GM12801 (cell line): ENCODE data around the gene ATP6V1B1.

Experiments
- TF ChIP-seq, protein P1 (sequence below): IDR thresholded peaks from one replicate; pipeline ENCODE4 v1.5.1; 2011; ENCODE audit warnings: control low read depth; ENCODE audit not compliant: insufficient read length; ENCODE audit errors: extremely low read depth

Gene ATP6V1B1

DNA sequence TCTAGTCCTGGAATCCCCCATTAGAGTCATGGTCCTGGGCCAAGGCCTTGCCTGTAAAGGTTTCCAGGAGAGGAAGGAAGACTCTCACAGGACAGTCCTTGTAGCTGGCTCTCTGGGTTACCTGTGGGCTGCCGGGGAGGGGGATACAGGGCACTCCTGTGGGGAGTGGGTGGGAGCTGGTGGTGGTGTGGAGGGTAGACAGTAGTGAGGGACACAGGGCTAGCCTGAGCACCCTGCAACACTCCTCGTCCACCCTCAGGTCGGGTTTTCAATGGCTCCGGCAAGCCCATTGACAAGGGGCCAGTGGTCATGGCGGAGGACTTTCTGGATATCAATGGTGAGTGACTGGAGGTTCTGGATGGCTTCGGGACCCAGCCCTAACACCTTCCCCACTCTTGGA, 23.1 kb downstream of the ATP6V1B1 start:
- TF ChIP-seq, protein P1, sequence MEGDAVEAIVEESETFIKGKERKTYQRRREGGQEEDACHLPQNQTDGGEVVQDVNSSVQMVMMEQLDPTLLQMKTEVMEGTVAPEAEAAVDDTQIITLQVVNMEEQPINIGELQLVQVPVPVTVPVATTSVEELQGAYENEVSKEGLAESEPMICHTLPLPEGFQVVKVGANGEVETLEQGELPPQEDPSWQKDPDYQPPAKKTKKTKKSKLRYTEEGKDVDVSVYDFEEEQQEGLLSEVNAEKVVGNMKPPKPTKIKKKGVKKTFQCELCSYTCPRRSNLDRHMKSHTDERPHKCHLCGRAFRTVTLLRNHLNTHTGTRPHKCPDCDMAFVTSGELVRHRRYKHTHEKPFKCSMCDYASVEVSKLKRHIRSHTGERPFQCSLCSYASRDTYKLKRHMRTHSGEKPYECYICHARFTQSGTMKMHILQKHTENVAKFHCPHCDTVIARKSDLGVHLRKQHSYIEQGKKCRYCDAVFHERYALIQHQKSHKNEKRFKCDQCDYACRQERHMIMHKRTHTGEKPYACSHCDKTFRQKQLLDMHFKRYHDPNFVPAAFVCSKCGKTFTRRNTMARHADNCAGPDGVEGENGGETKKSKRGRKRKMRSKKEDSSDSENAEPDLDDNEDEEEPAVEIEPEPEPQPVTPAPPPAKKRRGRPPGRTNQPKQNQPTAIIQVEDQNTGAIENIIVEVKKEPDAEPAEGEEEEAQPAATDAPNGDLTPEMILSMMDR, result no peak

DNA sequence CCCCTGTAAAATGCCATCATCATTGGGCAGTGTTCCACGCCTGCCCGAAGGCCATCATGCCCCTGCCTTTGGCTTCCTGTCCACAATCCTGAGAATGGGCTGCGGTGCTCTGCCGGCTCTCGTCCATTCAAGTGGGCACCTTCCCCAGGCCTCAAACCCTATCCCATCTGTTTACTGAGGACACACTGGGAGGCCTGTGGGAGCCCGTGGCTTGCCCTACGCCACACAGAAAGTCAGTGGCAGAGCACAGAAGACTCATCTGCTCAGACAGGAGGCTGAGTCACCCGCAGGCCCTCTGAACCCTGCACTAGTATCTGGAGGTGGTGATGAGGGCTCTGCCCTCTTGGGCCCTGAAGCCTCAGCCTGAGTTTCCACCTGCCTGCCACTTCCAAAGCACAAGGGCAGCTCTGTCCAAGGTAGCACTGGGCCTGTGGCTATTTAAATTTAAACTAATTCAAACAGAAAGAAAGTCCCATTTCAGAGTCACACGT, 23.6 kb downstream of the ATP6V1B1 start:
- TF ChIP-seq, protein P1, result no peak

DNA sequence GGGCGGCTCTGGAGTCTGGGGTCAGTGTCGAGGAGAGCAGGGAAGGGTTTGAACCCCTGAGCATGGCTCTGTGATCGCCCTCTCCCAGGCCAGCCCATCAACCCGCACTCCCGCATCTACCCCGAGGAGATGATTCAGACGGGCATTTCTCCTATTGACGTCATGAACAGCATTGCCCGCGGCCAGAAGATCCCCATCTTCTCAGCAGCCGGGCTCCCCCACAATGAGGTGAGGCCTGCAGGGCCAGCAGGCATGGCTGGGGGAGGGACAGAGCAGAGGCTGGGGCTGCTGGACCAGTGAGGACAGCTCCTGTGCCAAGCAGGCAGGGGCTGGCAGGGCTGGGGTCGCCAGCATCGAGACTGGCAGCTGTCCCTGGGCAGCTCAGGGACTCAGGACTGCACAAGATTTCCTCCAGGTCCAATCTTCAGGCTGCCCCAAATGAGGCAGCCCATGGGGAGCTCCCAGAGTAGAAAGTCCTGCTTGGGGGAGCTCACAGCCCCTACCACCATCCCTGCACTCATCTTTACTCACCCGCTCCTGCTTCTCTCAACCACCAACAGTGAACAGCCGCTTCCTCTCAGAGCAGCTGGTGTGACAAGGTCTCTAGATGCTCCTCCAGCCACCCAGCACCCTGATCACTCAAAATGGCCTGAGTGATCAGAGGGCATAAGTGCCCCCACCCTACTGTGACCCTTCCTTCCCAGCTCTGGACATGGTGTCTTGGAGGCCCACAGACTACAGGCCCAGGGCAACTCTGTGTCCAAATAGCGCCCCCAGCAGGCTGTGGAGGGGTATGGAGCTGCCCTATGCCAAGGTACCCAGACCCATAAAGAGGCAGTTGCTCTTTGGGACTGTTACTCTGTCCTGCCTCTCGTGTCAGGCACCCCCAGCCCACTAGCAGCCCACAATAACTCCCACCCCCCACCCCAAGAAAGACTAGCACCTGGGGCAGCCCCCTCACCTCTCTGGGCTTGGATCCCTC, 24.4 kb downstream of the ATP6V1B1 start:
- TF ChIP-seq, protein P1, result no peak

DNA sequence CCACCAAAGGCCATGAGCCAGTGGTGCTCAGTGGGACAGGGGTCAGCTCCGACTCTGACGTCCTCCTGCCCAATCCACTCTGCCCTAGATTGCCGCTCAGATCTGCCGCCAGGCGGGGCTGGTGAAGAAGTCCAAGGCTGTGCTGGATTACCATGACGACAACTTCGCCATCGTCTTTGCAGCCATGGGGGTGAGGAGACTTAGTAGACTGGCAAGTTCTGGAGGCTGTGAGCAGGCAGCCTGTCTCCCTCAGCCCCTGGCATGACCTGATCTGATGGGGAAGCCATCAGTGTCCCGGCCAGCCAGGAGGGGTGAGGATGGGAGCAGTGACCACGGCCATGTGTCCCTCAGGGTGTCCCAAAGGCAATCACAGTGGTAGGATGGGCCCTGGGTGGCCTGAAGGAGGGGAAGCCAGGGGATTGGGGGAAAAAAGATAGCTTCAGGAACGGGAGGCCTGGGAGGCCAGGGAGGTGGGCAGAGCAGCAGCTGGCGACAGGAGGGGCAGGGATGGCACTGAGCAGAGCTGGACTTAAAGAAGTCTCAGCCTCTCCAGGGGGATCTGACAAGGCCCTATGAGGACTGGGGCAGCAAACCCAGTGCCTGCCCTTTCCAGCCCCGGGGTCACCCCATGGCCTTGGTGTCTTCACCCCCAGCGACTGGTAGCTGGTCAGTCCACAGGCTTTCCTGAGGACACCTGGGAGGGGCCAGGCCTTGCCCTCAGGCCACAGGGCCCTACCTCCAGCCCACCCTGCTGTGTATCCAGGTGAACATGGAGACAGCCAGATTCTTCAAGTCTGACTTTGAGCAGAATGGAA, 25.3 kb downstream of the ATP6V1B1 start:
- TF ChIP-seq, protein P1, result no peak

DNA sequence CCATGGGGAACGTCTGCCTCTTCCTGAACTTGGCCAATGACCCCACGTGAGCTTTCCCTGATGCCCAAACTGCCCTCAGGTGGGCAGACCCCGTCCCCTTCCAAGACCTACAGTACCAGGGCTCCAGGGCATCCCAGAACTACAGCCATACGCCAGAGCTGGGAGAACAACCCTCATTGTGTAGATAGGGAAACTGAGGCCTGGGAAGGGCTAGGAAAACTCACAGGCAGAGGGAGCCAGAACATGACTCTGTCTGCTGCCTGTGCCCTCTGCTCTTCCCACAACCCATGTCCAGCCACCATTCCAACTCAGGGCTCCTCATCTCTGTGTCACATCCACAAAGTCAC, 25.9 kb downstream of the ATP6V1B1 start:
- TF ChIP-seq, protein P1, result no peak

DNA sequence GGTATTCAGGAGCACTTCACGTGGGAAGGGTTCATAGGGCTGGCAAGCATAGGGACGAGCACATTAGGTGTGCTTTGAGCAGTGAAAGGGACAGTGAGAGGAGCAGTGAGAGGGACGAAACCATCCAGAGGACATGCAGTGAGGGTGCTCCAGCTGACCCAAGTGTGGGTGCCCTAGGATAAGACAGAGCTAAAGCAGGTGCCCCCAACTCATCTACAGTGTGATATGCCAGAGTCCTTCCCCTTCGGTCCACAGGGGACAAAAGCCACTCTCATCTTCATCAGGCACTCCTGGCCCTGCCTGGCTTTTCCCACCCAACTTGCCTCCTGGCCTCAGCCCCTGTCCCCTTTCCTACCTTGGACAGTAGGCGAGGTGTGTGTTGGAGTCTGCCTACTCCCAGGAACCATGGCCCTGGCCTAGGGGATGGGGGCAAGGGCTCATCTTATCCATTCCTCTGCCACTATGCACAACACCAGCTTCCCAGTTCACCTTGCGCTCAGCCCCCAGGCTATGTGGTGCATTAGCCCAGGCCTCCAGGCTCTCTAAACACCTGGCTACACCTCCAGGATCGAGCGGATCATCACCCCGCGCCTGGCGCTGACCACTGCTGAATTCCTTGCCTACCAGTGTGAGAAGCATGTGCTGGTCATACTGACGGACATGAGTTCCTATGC, 26.6 kb downstream of the ATP6V1B1 start:
- TF ChIP-seq, protein P1, result no peak
